Body of pancreas (tissue), 4 donors: Measurements from ENCODE around the gene ANKDD1A. TPM values are rescaled to one million over a fixed set of nuclear protein-coding genes. Genes with fewer than 3 reads are reported as not detected.

ENCODE experiments used
- ATAC-seq: fragments of 150-250 bp; one replicate; pipeline ENCODE4 v1.9.1; 2016
- DNase-seq, 4 donors: peaks; one replicate each; pipeline ENCODE4 v3.0.0-alpha.2; 2019
- H3K27ac ChIP-seq, 4 donors: fragments of 200-600 bp; sonication (generic); 1 replicate in 3 of 4; 2 replicates in 1 of 4; pipeline versions ENCODE4 v1.5.1 to v1.6.1; 2016 to 2019; ENCODE audit warnings: mild to moderate bottlenecking in 1 of 4, mixed read lengths in 1 of 4, moderate library complexity in 1 of 4
- H3K27me3 ChIP-seq, 2 donors: fragments of 200-600 bp; sonication (generic); one replicate each; pipeline ENCODE4 v1.6.0; 2016; ENCODE audit warnings: mild to moderate bottlenecking in 1 of 2
- H3K36me3 ChIP-seq, 2 donors: fragments of 200-600 bp; sonication (generic); replicated peaks in 1 of 2; 2 replicates each; pipeline ENCODE4 v1.5.1; 2016; ENCODE audit warnings: low read depth in 2 of 2; ENCODE audit not compliant: insufficient read depth in 1 of 2
- H3K4me1 ChIP-seq: fragments of 200-600 bp; sonication (generic); one replicate; pipeline ENCODE4 v1.6.0; 2016
- H3K4me3 ChIP-seq, 2 donors: fragments of 200-600 bp; sonication (generic); 1 replicate in 1 of 2; 2 replicates in 1 of 2; pipeline ENCODE4 v1.5.1; 2016 to 2019
- H3K9me3 ChIP-seq, 3 donors: fragments of 200-600 bp; sonication (generic); 1 replicate in 2 of 3; 2 replicates in 1 of 3; pipeline ENCODE4 v1.5.1; 2016
- CTCF ChIP-seq, 7 experiments: fragments of 450-650 bp in 4 of 7; fragments of 200-600 bp in 3 of 7; sonication (generic) in 3 of 7; IDR thresholded peaks; one replicate each; pipeline ENCODE4 v1.5.1; 2016 to 2019; ENCODE audit warnings: antibody characterized with exemption in 7 of 7
- POLR2A ChIP-seq, 3 donors: fragments of 450-650 bp; IDR thresholded peaks; one replicate each; pipeline ENCODE4 v1.6.1; 2016; ENCODE audit warnings: antibody characterized with exemption in 3 of 3, mild to moderate bottlenecking in 2 of 3
- WGBS, 2 donors: methylation state at CpG; one replicate each; pipeline ENCODE4 v1.1.5; 2017; 5-methylcytosine and 5-hydroxymethylcytosine counted together
- intact Hi-C: fragments of 100-400 bp; cut with DNase I; formaldehyde crosslinking; loops from one replicate; pipeline ENCODE4 v1.15.1; 2023
- total RNA-seq, 2 donors: library from RNA; depleted of rRNA; stranded (reverse); fragments of >200 nt; gene quantifications; one replicate each; pipeline ENCODE4 v1.1.0, GENCODE V29; 2016

The ANKDD1A gene
- total RNA-seq, 2 donors from 2014 or later: 3.9 to 18.8 TPM

GRCh38 chr15:64942356-64942755 is 30.7 kb downstream of the ANKDD1A start:
- TF ChIP-seq POLR2A (IDR thresholded peaks at IDR 0.05) (no peak), CTCF (IDR thresholded peaks at IDR 0.05) (no peak)

GRCh38 chr15:64943512-64944225 is 32.0 kb downstream of the ANKDD1A start:
- DNase-seq (no peak), ATAC-seq (no peak)
- 85 to 94% methylated on average over 4 to 6 of the region's 6 CpGs for WGBS, 2 donors
- H3K36me3 ChIP-seq: no peaks in the 10 kb centered on the region
- H3K27me3 ChIP-seq: no peaks in the 10 kb centered on the region
- no peaks in the 10 kb centered on the region for H3K9me3 ChIP-seq
- H3K4me3 ChIP-seq: no peak overlapping the region
- TF ChIP-seq POLR2A (IDR thresholded peaks at IDR 0.05) (no peak), CTCF (IDR thresholded peaks at IDR 0.05) (no peak)
- intact Hi-C loops: no loop called here
- no peaks in the 10 kb centered on the region for H3K4me1 ChIP-seq
- no peak overlapping the region for H3K27ac ChIP-seq

More at GRCh38 chr15:64942356-64942755, 30.7 kb downstream of the ANKDD1A start:
- H3K9me3 ChIP-seq: no peaks in the 10 kb centered on the region
- no peaks in the 10 kb centered on the region for H3K36me3 ChIP-seq
- ATAC-seq: no peak
- DNase-seq: no peak
- H3K27me3 ChIP-seq: no peaks in the 10 kb centered on the region
- H3K4me1 ChIP-seq: peaks cover 6% of the 10 kb centered on the region
- 75 to 86% methylated on average over 6 to 8 of the region's 8 CpGs for WGBS, 2 donors
- intact Hi-C loops: no loop called here
- H3K27ac ChIP-seq: no peak overlapping the region
- H3K4me3 ChIP-seq: no peak overlapping the region

DNA sequence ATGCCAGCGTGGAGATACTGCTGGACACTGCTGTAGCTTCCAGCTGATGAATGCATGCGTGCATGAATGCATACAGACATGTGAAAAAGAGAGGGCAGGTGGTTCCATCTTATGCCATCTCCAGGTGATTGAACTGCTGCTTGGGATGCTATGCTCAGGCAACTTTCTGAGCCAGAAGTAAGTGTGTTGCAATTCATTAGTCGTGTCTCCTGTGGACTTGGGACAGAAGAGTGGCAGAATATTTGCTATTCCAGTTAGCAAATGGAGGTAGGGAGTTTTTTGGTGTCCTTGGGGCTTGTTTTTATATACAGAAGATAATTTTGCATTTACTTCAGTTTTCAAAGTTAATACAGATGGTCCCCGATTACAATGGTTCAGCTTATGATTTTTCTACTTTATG is 33.3 kb downstream of the ANKDD1A start:
- H3K4me3 ChIP-seq: no peak overlapping the region
- no peak for TF ChIP-seq CTCF (IDR thresholded peaks at IDR 0.05)
- ATAC-seq (no peak), DNase-seq (no peak)
- H3K27ac ChIP-seq: no peak overlapping the region
- H3K36me3 ChIP-seq: no peaks in the 10 kb centered on the region
- no peaks in the 10 kb centered on the region for H3K9me3 ChIP-seq
- no peaks in the 10 kb centered on the region for H3K4me1 ChIP-seq
- intact Hi-C loops: no loop called here
- WGBS, 2 donors: 65 to 73% methylated on average over 4 of the region's 4 CpGs
- H3K27me3 ChIP-seq: no peaks in the 10 kb centered on the region

DNA sequence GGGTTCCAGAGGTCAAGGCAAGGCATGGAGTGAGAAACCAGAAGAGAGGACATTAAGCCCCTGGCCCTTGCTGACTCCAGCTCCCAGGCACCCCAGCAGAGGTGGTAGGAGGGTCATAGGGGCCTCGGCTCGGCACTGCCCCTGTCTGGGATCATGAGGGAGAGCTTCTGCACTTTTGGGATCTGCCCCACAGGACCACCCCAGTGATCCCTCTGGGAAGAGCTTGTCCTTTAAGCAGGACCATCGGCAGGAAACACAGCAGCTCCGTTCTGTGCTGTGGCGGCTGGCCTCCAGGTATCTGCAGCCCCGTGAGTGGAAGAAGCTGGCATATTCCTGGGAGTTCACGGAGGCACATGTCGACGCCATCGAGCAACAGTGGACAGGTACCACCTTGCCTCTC is 35.5 kb downstream of the ANKDD1A start:
- Histone ChIP-seq H3K27ac (no peak overlapping the region), H3K4me3 (no peak overlapping the region), H3K9me3 (no peaks in the 10 kb centered on the region), H3K36me3 (no peaks in the 10 kb centered on the region), H3K27me3 (no peaks in the 10 kb centered on the region), H3K4me1 (no peaks in the 10 kb centered on the region)
- DNase-seq: no peak
- ATAC-seq: no peak
- WGBS, 2 donors: 90 to 92% methylated on average over 9 to 10 of the region's 10 CpGs
- TF ChIP-seq POLR2A (IDR thresholded peaks at IDR 0.05): no peak
- no peak for TF ChIP-seq CTCF (IDR thresholded peaks at IDR 0.05)
- intact Hi-C loops: no loop called here

DNA sequence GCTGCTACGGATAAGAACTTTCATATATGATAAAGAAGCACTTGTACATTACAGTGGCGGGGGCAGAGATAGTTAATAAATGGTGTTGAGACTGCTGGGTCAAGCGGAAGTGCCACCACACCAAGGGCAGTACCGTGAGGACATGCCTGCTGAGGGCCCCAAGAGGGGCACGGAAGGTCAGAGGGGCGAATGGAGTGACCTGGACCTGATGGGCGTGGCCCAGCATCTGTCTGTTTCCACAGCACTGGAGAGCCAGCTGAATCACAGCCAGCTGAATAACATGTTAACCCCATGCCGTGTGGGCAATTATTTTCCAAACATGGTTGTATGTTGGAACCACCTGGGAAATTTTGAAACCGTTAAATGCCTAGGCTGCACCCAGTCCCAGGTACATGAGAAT is 37.2 kb downstream of the ANKDD1A start:
- Histone ChIP-seq H3K27ac (no peak overlapping the region), H3K4me3 (no peak overlapping the region), H3K36me3 (no peaks in the 10 kb centered on the region), H3K27me3 (no peaks in the 10 kb centered on the region), H3K9me3 (no peaks in the 10 kb centered on the region), H3K4me1 (no peaks in the 10 kb centered on the region)
- DNase-seq: no peak
- TF ChIP-seq POLR2A (IDR thresholded peaks at IDR 0.05) (no peak), CTCF (IDR thresholded peaks at IDR 0.05) (no peak)
- ATAC-seq: no peak
- intact Hi-C loops: no loop called here
- 76 to 79% methylated on average over 7 to 9 of the region's 9 CpGs for WGBS, 2 donors
